ENCODE measurements around the gene GABRE. TPM values are rescaled to one million over a fixed set of nuclear protein-coding genes. Genes with fewer than 3 reads are reported as not detected.

The GABRE gene
- polyA plus RNA-seq, 1 donor from 2014 or later = 0.10 TPM

- Histone ChIP-seq H4K20me1 (ENCODE audit: insufficient read depth) (no peaks in the 10 kb centered on the region), H2AFZ (ENCODE audit: low read depth, low read length) (no peak overlapping the region), H3K9me3 (ENCODE audit: low read length) (no peaks in the 10 kb centered on the region), H3F3A (ENCODE audit: insufficient read depth, low read length, poor library complexity, severe bottlenecking) (no peaks in the 10 kb centered on the region), H3K9me2 (ENCODE audit: insufficient read depth, low read length) (no peaks in the 10 kb centered on the region), H3K4me3 (ENCODE audit: low read length) (no peak overlapping the region), H3K4me2 (ENCODE audit: low read length) (no peak overlapping the region), H3K27me3 (ENCODE audit: insufficient read depth, low read depth, low read length) (no peaks in the 10 kb centered on the region), H3K36me3 (ENCODE audit: insufficient read depth, low read length) (no peaks in the 10 kb centered on the region), H3K9ac (ENCODE audit: low read length) (no peak overlapping the region), H3K79me2 (replicated peaks; ENCODE audit: insufficient read depth, low read length) (no peaks in the 10 kb centered on the region), H3K27ac (ENCODE audit: low read length) (no peak overlapping the region)
- TF ChIP-seq RAD21 (conservative IDR thresholded peaks at IDR 0.05) (no peak), CTCF (IDR thresholded peaks at IDR 0.05; ENCODE audit: poor library complexity, severe bottlenecking) (no peak), POLR2AphosphoS5 (IDR thresholded peaks at IDR 0.05) (no peak), MXI1 (conservative IDR thresholded peaks at IDR 0.05; ENCODE audit: poor library complexity, severe bottlenecking) (no peak), REST (IDR thresholded peaks at IDR 0.05; ENCODE audit: borderline replicate concordance) (no peak), SMC3 (conservative IDR thresholded peaks at IDR 0.05; ENCODE audit: poor library complexity) (no peak), EP300 (conservative IDR thresholded peaks at IDR 0.05; ENCODE audit: poor library complexity, severe bottlenecking) (no peak), EZH2 (IDR thresholded peaks at IDR 0.05; ENCODE audit: borderline replicate concordance, insufficient read depth, low read length, poor library complexity, severe bottlenecking) (no peak), TAF1 (IDR thresholded peaks at IDR 0.05; ENCODE audit: low read depth) (no peak)
Observed at GRCh38 chrX:151904989-151905388, 69.5 kb downstream of the GABRE start.

Other genes starting within 250 kb of the GABRE start
- gene CNGA2, start 239.9 kb downstream of the GABRE start, polyA plus RNA-seq = not detected in 2 replicates
- gene MAGEA4, start 61.8 kb downstream of the GABRE start, polyA plus RNA-seq = not detected in 2 replicates
- gene MAGEA10, start 163.9 kb upstream of the GABRE start, polyA plus RNA-seq = not detected in 2 replicates

All from neural cell (in vitro differentiated cells).